Dedifferentiated amniotic fluid mesenchymal stem cell (primary cell): ENCODE data around the gene VDAC1.
"Not testable (repeated sequence)": the region's sequence is repeated elsewhere in the genome, so short reads cannot be mapped to it uniquely, and the experiment has no call there.

Experiments used
- DNase-seq: peaks from one replicate; pipeline ENCODE4 v3.0.0-alpha.2; 2016; ENCODE audit errors: extremely low spot score

The VDAC1 gene

GRCh38 chr5:133941456-133942196, 63.1 kb downstream of the VDAC1 start:
- no peak for DNase-seq

GRCh38 chr5:133939668-133940067, 65.1 kb downstream of the VDAC1 start:
- no peak for DNase-seq

- DNase-seq, result no peak
Observed at GRCh38 chr5:133938929-133939328, 65.8 kb downstream of the VDAC1 start.

DNA sequence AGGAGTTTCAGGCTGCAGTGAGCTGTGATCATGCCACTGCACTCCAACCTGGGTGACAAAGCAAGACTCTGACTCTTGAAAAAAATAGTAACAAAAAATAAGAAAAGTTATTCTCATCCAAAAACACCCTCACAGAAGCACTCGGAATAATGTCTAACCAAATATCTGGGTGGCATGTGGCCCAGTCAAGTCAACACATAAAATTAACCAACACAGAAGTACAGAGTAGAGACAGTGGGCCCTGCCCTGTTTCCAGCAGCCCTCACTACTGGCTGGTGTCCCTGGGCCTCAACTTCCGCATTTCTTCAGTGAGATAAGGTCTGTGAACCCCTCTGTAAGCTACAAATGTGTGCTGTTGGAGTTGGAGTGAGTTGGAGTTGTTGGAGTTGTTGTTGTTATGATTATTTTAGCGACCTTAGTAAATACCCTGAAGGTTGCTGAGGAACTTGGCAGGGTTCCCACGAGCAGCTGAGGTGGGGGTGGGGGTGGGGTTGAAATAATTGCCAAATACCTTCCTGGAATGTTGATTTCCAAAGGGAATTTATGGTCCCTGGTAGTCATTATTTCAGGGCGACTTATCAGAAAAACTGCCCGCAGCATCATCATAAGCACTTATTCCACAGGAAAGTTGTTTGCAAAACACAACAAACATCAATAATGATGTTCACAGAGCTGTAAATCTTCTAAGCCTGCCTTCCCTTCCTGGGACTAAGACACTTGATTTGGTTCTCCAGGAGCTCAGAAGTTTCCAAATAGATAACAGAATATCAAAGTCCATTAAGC, 66.5 kb downstream of the VDAC1 start:
- DNase-seq, result no peak

DNA sequence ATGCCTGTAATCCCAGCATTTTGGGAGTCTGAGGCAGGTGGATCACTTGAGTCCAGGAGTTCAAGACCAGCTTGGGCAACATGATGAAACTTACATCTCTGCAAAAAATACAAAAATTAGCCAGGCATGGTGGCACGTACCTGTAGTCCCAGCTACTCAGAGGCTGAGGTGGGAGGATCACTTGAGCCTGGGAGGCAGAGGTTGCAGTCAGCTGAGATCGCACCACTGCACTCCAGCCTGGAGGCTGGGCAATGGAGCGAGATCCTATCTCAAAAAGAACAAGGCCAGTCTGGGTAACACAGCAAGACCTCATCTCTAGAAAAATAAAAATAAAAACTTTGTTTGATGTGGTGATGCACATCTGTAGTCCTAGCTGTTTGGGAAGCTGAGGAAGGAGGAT, 67.1 kb downstream of the VDAC1 start:
- DNase-seq, result not testable (repeated sequence)

DNA sequence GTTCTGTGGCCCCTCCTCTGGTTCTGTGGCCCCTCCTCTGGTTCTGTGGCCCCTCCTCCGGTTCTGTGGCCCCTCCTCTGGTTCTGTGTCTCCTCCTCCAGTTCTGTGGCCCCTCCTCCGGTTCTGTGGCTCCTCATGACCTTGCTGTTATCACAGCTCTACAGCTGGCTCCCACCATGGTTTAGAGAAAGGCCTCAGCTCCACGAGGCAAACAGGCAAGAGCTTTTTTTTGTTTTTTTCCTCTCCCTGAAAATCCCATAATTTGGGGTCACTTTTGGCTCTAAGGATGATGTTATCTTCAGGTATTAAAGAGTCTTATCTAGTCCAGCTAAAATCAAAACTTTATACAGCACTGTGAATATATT, 68.1 kb downstream of the VDAC1 start:
- DNase-seq, result no peak

- not testable (repeated sequence) for DNase-seq
Observed at GRCh38 chr5:133935991-133936650, 68.7 kb downstream of the VDAC1 start.

GRCh38 chr5:133935667-133935940, 69.2 kb downstream of the VDAC1 start:
- DNase-seq, result no peak

DNA sequence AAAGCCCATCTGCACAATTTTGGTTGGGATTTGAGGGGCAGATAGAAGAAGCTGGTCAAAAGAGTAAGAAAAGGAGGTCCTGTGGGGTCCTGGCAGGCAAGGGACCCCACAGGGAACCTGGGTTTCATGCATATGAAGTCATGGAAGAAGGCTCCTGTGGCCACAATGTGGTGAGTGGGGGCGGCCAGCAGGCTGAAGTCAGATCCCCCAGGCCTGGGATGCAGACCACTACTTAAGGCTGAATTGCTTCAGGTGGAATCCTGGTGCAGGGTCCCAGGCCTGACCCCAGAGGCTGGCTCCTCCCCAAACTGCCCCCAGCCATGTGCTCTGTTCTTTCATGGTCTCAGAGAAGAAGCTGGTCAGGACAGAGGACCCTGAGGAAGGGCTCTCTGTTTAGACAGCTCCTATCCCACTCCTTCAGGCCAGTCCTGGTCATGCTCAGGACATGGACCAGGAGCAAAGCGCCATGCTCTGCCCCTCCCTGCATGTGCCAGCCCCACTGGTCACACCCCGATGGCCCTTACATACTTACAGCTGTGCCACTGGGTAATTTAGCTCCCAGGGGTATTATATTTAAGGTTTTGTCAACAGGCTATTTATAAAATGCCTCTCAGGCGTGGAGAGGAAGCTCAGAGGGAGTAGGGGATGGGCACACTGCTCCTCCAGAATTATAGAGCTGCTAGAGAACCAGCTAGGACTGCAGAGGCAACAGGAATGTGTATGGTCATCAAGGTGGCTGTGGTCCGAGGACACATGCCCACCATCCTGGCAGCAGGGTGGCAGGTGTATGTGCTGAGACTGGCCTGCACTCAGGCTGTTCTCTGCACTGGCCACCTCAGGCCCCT, 69.7 kb downstream of the VDAC1 start:
- no peak for DNase-seq

GRCh38 chr5:133934311-133934710, 70.5 kb downstream of the VDAC1 start:
- no peak for DNase-seq

- no peak for DNase-seq
Observed at GRCh38 chr5:133933670-133934295, 71.0 kb downstream of the VDAC1 start.

- DNase-seq, result no peak
Observed at GRCh38 chr5:133933169-133933509, 71.6 kb downstream of the VDAC1 start.

GRCh38 chr5:133932441-133933168, 72.2 kb downstream of the VDAC1 start:
- no peak for DNase-seq

DNA sequence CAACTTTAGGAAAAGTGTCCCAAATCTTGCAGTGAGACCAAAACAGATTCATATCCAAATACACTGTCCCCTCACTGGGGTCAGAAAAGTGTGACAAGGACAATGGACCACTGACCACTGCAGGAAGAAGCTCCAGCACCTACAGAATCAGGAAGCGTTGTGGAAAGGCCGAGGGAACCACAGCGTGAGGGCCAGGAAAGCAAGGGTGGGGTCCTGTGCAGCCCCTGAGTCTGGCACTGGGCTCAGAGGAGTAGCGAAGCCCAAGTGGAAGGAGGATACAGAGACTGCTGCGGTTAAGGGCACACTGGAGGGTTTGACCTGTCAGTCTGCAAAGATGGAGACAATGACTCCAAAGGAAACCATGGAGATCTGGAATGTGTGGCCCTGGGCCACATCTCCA, 73.2 kb downstream of the VDAC1 start:
- DNase-seq, result no peak

GRCh38 chr5:133930813-133931090, 74.0 kb downstream of the VDAC1 start:
- DNase-seq, result no peak

DNA sequence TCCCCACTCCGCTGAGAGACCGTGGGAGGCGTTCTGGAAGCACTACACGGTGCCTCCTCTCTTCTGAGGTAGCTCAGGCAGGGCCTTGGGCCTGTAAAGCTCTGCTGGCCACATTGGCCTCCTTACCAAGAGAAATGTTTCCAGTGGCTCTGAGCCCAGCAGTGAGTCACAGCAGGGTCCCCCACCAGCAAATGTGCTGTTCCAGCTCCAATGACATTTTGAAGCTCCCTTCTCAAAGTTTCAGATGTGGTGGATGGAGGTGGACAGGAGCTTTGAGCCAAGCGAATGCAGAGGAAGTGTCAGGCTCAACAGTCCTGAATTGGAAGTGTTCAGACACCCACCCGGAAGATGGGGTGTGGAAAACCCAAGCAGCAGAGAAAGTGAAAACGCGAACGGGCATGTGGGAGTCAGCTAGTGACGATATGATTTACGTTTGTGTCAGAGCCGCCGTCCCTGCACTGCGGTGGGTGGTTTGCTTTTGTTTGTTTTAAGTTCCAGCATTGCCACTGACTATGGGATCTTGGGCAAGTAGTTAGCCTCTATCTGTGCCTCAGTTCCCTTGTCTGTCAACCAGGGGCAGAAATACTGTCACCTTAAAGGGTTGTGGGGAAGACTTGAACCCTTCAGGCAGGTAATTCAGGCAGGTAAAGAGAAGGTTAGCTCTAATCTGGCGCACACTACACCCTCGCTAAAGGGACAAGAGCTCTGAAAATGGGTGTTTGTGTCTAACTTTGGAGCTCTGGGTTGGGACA, 74.5 kb downstream of the VDAC1 start:
- no peak for DNase-seq

- DNase-seq, result no peak
Observed at GRCh38 chr5:133928587-133929393, 76.0 kb downstream of the VDAC1 start.

DNA sequence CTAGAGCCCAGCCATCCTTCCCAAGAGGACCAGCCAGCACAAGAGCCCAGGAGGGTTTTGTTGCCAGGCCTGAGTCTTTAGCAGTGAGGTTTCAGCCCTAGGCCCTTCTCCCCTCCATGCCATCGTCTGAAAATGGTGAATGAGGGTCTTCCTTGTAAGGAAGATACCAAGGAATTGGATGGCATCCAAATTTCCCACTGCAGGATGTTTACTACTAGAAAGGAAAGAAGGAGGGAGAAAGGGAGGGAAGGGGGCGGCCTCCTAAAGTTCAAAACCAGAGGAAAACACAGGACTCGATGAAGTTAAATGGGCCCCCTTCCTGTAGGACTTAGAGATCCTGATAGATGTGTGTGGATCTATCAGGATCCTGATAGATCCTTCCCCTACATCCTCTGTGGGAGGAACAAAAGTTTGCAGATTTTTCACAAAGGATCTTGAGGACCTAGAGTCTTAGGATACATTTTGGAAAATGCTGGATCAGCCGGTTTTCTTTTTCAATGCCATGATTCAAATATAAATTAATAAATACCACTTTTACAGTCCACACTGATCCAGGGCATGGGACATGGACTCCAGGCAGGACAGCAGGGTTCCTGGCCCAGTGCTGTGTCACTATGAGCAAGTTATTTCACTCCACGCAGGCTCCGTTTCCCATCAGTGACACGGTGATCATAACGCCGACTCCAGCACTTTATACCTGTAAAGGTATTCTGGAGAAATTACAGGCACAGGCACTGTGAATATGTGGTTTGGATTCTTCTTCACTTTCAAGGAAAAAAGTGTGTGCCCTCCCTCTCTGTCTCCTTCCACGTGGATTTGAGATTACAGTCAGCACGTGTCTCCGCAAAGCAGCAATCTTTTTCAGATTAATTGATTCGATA, 77.2 kb downstream of the VDAC1 start:
- no peak for DNase-seq
